Esophagus squamous epithelium (tissue), 5 donors: ENCODE data around the gene BOD1L1. TPM values are rescaled to one million over a fixed set of nuclear protein-coding genes. Genes with fewer than 3 reads are reported as not detected.
A peak's percentile ranks its signal among the peaks of the same experiment; 100 is the strongest.

Source experiments
- DNase-seq: peaks from one replicate; lab custom pipeline; 2025; lab: John Stamatoyannopoulos, UW
- H3K27ac ChIP-seq, 4 donors: fragments of 200-600 bp; sonication (generic); one replicate each; pipeline ENCODE4 v1.5.1; 2016 to 2019; ENCODE audit warnings: mild to moderate bottlenecking in 1 of 4
- H3K27me3 ChIP-seq, 4 donors: fragments of 200-600 bp; sonication (generic); 1 replicate in 3 of 4; 2 replicates in 1 of 4; pipeline versions ENCODE4 v1.5.1 to v1.6.0; 2017 to 2021; ENCODE audit warnings: antibody characterized with exemption in 1 of 4
- H3K36me3 ChIP-seq, 3 donors: fragments of 200-600 bp; sonication (generic); one replicate each; pipeline ENCODE4 v1.5.1; 2016 to 2019
- H3K4me1 ChIP-seq, 3 donors: fragments of 200-600 bp; sonication (generic); one replicate each; pipeline ENCODE4 v1.5.1; 2017 to 2019
- H3K4me3 ChIP-seq, 4 donors: fragments of 200-600 bp; sonication (generic); 1 replicate in 3 of 4; 2 replicates in 1 of 4; pipeline ENCODE4 v1.5.1; 2016 to 2019; ENCODE audit warnings: mild to moderate bottlenecking in 2 of 4, moderate library complexity in 1 of 4
- H3K9me3 ChIP-seq, 3 donors: fragments of 200-600 bp; sonication (generic); one replicate each; pipeline ENCODE4 v1.5.1; 2016 to 2019
- CTCF ChIP-seq, 6 experiments: fragments of 450-650 bp in 4 of 6; fragments of 200-600 bp in 2 of 6; sonication (generic) in 2 of 6; IDR thresholded peaks; one replicate each; pipeline ENCODE4 v1.5.1; 2016 to 2019; ENCODE audit warnings: antibody characterized with exemption in 6 of 6, mild to moderate bottlenecking in 4 of 6, moderate library complexity in 4 of 6
- POLR2A ChIP-seq, 4 donors: fragments of 450-650 bp; IDR thresholded peaks; one replicate each; pipeline ENCODE4 v1.6.1; 2017; ENCODE audit warnings: antibody characterized with exemption in 4 of 4, mild to moderate bottlenecking in 4 of 4, moderate library complexity in 3 of 4
- WGBS, 2 donors: methylation state at CpG; one replicate each; pipeline ENCODE4 v1.1.5; 2018; 5-methylcytosine and 5-hydroxymethylcytosine counted together
- intact Hi-C: fragments of 100-400 bp; cut with DNase I; formaldehyde crosslinking; loops from one replicate; pipeline ENCODE4 v1.15.0; 2022
- total RNA-seq, 4 donors: library from RNA; depleted of rRNA; stranded (reverse); fragments of >200 nt; gene quantifications; one replicate each; pipeline ENCODE4 v1.1.0, GENCODE V29; 2016
- donor health status: DM: yes; HTN: yes; CAD: no.

The BOD1L1 gene
- total RNA-seq, 4 donors from 2014 or later = 15.0 to 37.0 (median 25.6) TPM

GRCh38 chr4:13626492-13627177 is 890 bp downstream of the BOD1L1 start:
- WGBS, 2 donors = 1 to 5% methylated on average over 9 of the region's 9 CpGs
- intact Hi-C loops = no loop called here
- Histone ChIP-seq H3K4me3 (peak overlapping the region; percentile 64 to 95 (median 86)), H3K27ac (peak overlapping the region; percentile 91 to 99 (median 96)), H3K27me3 (no peaks in the 10 kb centered on the region), H3K9me3 (no peaks in the 10 kb centered on the region), H3K36me3 (no peaks in the 10 kb centered on the region), H3K4me1 (peaks cover 0 to 48% (median 11%) of the 10 kb centered on the region in 3 donors)
- no peak for TF ChIP-seq POLR2A (IDR thresholded peaks at IDR 0.05)
- TF ChIP-seq CTCF (IDR thresholded peaks at IDR 0.05) = no peak
- no peak for DNase-seq

- no peak for DNase-seq
- WGBS, 2 donors = 79 to 95% methylated on average over 2 of the region's 2 CpGs
- Histone ChIP-seq H3K27me3 (no peaks in the 10 kb centered on the region), H3K27ac (no peak overlapping the region), H3K4me3 (no peak overlapping the region), H3K9me3 (no peaks in the 10 kb centered on the region), H3K36me3 (peaks cover 5 to 67% (median 10%) of the 10 kb centered on the region in 3 donors), H3K4me1 (peaks cover 0 to 8% (median 0%) of the 10 kb centered on the region in 3 donors)
- TF ChIP-seq CTCF (IDR thresholded peaks at IDR 0.05) = no peak
- intact Hi-C loops = no loop called here
Measured at GRCh38 chr4:13618212-13618806, 9.2 kb downstream of the BOD1L1 start.

- intact Hi-C loops = no loop called here
- Histone ChIP-seq H3K4me1 (peaks cover 0 to 3% (median 0%) of the 10 kb centered on the region in 3 donors), H3K36me3 (peaks cover 5 to 72% (median 16%) of the 10 kb centered on the region in 3 donors), H3K27ac (no peak overlapping the region), H3K27me3 (no peaks in the 10 kb centered on the region), H3K9me3 (no peaks in the 10 kb centered on the region), H3K4me3 (no peak overlapping the region)
- DNase-seq = no peak
- 61 to 82% methylated on average over 3 of the region's 3 CpGs for WGBS, 2 donors
- TF ChIP-seq CTCF (IDR thresholded peaks at IDR 0.05) = no peak
- TF ChIP-seq POLR2A (IDR thresholded peaks at IDR 0.05) = no peak
Measured at GRCh38 chr4:13617801-13618200, 9.7 kb downstream of the BOD1L1 start.

- H3K27me3 ChIP-seq = no peaks in the 10 kb centered on the region
- peaks cover 5 to 84% (median 17%) of the 10 kb centered on the region in 3 donors for H3K36me3 ChIP-seq
- H3K4me3 ChIP-seq = no peak overlapping the region
- intact Hi-C loops = no loop called here
- H3K4me1 ChIP-seq = no peaks in the 10 kb centered on the region
- H3K27ac ChIP-seq = no peak overlapping the region
- no peak for DNase-seq
- H3K9me3 ChIP-seq = no peaks in the 10 kb centered on the region
- 93% methylated on average over 4 of the region's 4 CpGs for WGBS, 2 donors
- TF ChIP-seq CTCF (IDR thresholded peaks at IDR 0.05) (no peak), POLR2A (IDR thresholded peaks at IDR 0.05) (no peak)
Measured at GRCh38 chr4:13616597-13616996, 10.9 kb downstream of the BOD1L1 start.

- no peak for DNase-seq
- 69 to 72% methylated on average over 3 of the region's 3 CpGs for WGBS, 2 donors
- H3K4me1 ChIP-seq = no peaks in the 10 kb centered on the region
- no peaks in the 10 kb centered on the region for H3K27me3 ChIP-seq
- no peaks in the 10 kb centered on the region for H3K9me3 ChIP-seq
- peaks cover 5 to 99% (median 17%) of the 10 kb centered on the region in 3 donors for H3K36me3 ChIP-seq
- no peak for TF ChIP-seq POLR2A (IDR thresholded peaks at IDR 0.05)
- TF ChIP-seq CTCF (IDR thresholded peaks at IDR 0.05) = no peak
- intact Hi-C loops = no loop called here
- H3K4me3 ChIP-seq = no peak overlapping the region
- H3K27ac ChIP-seq = no peak overlapping the region
Measured at GRCh38 chr4:13615161-13615560, 12.4 kb downstream of the BOD1L1 start.
